H9 (cell line): ENCODE measurements around the gene TAF11L13. TPM values are rescaled to one million over a fixed set of nuclear protein-coding genes. Genes with fewer than 3 reads are reported as not detected.

Source experiments
- DNase-seq: peaks from one replicate; pipeline ENCODE4 v3.0.0-alpha.2; 2017
- H2AFZ ChIP-seq: one replicate; pipeline ENCODE4 v1.6.1; 2013; ENCODE audit warnings: mild to moderate bottlenecking, low read length, control low read depth, moderate library complexity
- H2AK5ac ChIP-seq: 2 replicates; pipeline ENCODE4 v1.6.1; 2013; ENCODE audit warnings: low read length, control low read depth, mixed read lengths; ENCODE audit not compliant: insufficient read length
- H2BK120ac ChIP-seq: one replicate; pipeline ENCODE4 v1.6.1; 2013; ENCODE audit warnings: low read depth, mild to moderate bottlenecking, low read length, control low read depth, inconsistent platforms; ENCODE audit not compliant: poor library complexity, severe bottlenecking
- H2BK12ac ChIP-seq: 2 replicates; pipeline ENCODE4 v1.6.1; 2013; ENCODE audit warnings: low read length, control low read depth, mixed read lengths, low read depth; ENCODE audit not compliant: insufficient read length
- H2BK15ac ChIP-seq: 2 replicates; pipeline ENCODE4 v1.6.1; 2013; ENCODE audit warnings: low read depth, low read length, control low read depth
- H2BK20ac ChIP-seq: one replicate; pipeline ENCODE4 v1.6.1; 2013; ENCODE audit warnings: low read depth, mild to moderate bottlenecking, low read length, control low read depth, inconsistent platforms; ENCODE audit not compliant: poor library complexity, severe bottlenecking
- H2BK5ac ChIP-seq: 2 replicates; pipeline ENCODE4 v1.6.1; 2013; ENCODE audit warnings: low read length, control low read depth, mixed read lengths; ENCODE audit not compliant: insufficient read length
- H3K14ac ChIP-seq: 2 replicates; pipeline ENCODE4 v1.6.1; 2013; ENCODE audit warnings: low read length, control low read depth; ENCODE audit not compliant: insufficient read depth
- H3K18ac ChIP-seq: 2 replicates; pipeline ENCODE4 v1.6.1; 2013; ENCODE audit warnings: low read depth, mild to moderate bottlenecking, mixed read lengths, low read length, control low read depth; ENCODE audit not compliant: insufficient read length
- H3K23ac ChIP-seq: 2 replicates; pipeline ENCODE4 v1.6.1; 2013; ENCODE audit warnings: low read length, control low read depth, mixed read lengths, low read depth; ENCODE audit not compliant: insufficient read length
- H3K23me2 ChIP-seq: 2 replicates; pipeline ENCODE4 v1.6.1; 2013; ENCODE audit warnings: low read depth, mild to moderate bottlenecking, mixed read lengths, low read length, control low read depth; ENCODE audit not compliant: insufficient read length, poor library complexity, severe bottlenecking
- H3K27ac ChIP-seq: 2 replicates; pipeline ENCODE4 v1.5.1; 2013; ENCODE audit warnings: low read length, control low read depth, mixed read lengths, low read depth; ENCODE audit not compliant: insufficient read length
- H3K27me3 ChIP-seq: 2 replicates; pipeline ENCODE4 v1.6.1; 2013; ENCODE audit warnings: low read length, control low read depth, inconsistent platforms; ENCODE audit not compliant: insufficient read depth
- H3K4ac ChIP-seq: 2 replicates; pipeline ENCODE4 v1.6.1; 2013; ENCODE audit warnings: low read depth, mild to moderate bottlenecking, control low read depth, inconsistent platforms, low read length, moderate library complexity
- H3K4me1 ChIP-seq: 2 replicates; pipeline ENCODE4 v1.6.1; 2013; ENCODE audit warnings: low read length, control low read depth, inconsistent platforms; ENCODE audit not compliant: insufficient read depth
- H3K4me2 ChIP-seq: 2 replicates; pipeline ENCODE4 v1.6.1; 2013; ENCODE audit warnings: low read length, control low read depth, mixed read lengths; ENCODE audit not compliant: insufficient read length, insufficient read depth
- H3K56ac ChIP-seq: 2 replicates; pipeline ENCODE4 v1.6.1; 2013; ENCODE audit warnings: low read depth, mild to moderate bottlenecking, mixed read lengths, low read length, control low read depth; ENCODE audit not compliant: insufficient read length
- H3K79me1 ChIP-seq: 2 replicates; pipeline ENCODE4 v1.6.1; 2013; ENCODE audit warnings: low read depth, mild to moderate bottlenecking, moderate library complexity, low read length, control low read depth, inconsistent platforms; ENCODE audit not compliant: insufficient read depth, poor library complexity, severe bottlenecking
- H3K79me2 ChIP-seq: 2 replicates; pipeline ENCODE4 v1.6.1; 2013; ENCODE audit warnings: low read length, control low read depth, inconsistent platforms; ENCODE audit not compliant: insufficient read depth
- H3K9ac ChIP-seq: 2 replicates; pipeline ENCODE4 v1.6.1; 2013; ENCODE audit warnings: low read length, control low read depth, mixed read lengths; ENCODE audit not compliant: insufficient read length; ENCODE audit errors: extremely low read depth
- H3K9me3 ChIP-seq: one replicate; pipeline ENCODE4 v1.6.1; 2013; ENCODE audit warnings: low read depth, low read length, inconsistent platforms; ENCODE audit not compliant: control insufficient read depth
- H3T11ph ChIP-seq: one replicate; pipeline ENCODE4 v1.6.1; 2013; ENCODE audit warnings: mild to moderate bottlenecking, low read length, control low read depth, inconsistent platforms
- H4K20me1 ChIP-seq: one replicate; pipeline ENCODE4 v1.6.1; 2013; ENCODE audit not compliant: control insufficient read depth, insufficient read length, insufficient read depth
- H4K5ac ChIP-seq: 2 replicates; pipeline ENCODE4 v1.6.1; 2013; ENCODE audit warnings: low read depth, mild to moderate bottlenecking, mixed read lengths, low read length, control low read depth; ENCODE audit not compliant: insufficient read length
- H4K8ac ChIP-seq: replicated peaks from 2 replicates; pipeline ENCODE4 v1.6.1; 2013; ENCODE audit warnings: low read length, control low read depth, mixed read lengths, low read depth; ENCODE audit not compliant: insufficient read length
- H4K91ac ChIP-seq: 2 replicates; pipeline ENCODE4 v1.6.1; 2013; ENCODE audit warnings: low read depth, mild to moderate bottlenecking, moderate library complexity, mixed read lengths, low read length, control low read depth; ENCODE audit not compliant: insufficient read length
- H3K27ac Mint-ChIP-seq, 3 experiments: 2 replicates in 2 of 3; 3 replicates in 1 of 3; pipeline ENCODE4 v1.8.0; 2020 to 2021; ENCODE audit warnings: mixed read lengths in 3 of 3, mild to moderate bottlenecking in 1 of 3, moderate library complexity in 1 of 3
- H3K27me3 Mint-ChIP-seq: 2 replicates; pipeline ENCODE4 v1.8.0; 2021; ENCODE audit warnings: low read depth, mild to moderate bottlenecking, moderate library complexity, mixed read lengths
- H3K36me3 Mint-ChIP-seq, 3 experiments: 2 replicates in 2 of 3; 3 replicates in 1 of 3; pipeline ENCODE4 v1.8.0; 2020 to 2021; ENCODE audit warnings: low read depth in 3 of 3, mixed read lengths in 3 of 3; ENCODE audit not compliant: insufficient read depth in 1 of 3
- H3K4me1 Mint-ChIP-seq, 2 experiments: 2 replicates each; pipeline ENCODE4 v1.8.0; 2020; ENCODE audit warnings: mixed read lengths in 2 of 2
- H3K4me3 Mint-ChIP-seq, 2 experiments: 2 replicates in 1 of 2; 3 replicates in 1 of 2; pipeline ENCODE4 v1.8.0; 2020 to 2021; ENCODE audit warnings: mild to moderate bottlenecking in 2 of 2, mixed read lengths in 2 of 2, moderate library complexity in 1 of 2
- H3K9me3 Mint-ChIP-seq, 2 experiments: 2 replicates in 1 of 2; 3 replicates in 1 of 2; pipeline ENCODE4 v1.8.0; 2020; ENCODE audit warnings: mild to moderate bottlenecking in 2 of 2, mixed read lengths in 2 of 2, moderate library complexity in 1 of 2
- WGBS: extraction: QIAGEN DNeasy Blood & Tissue Kit; methylation state at CpG from one replicate; pipeline ENCODE4 v1.1.7; 2013; ENCODE audit warnings: missing lambda C conversion rate, low lambda C conversion rate, mixed read lengths; ENCODE audit not compliant: insufficient read length; ENCODE audit errors: extremely low coverage; 5-methylcytosine and 5-hydroxymethylcytosine counted together
- total RNA-seq: library from RNA; stranded (reverse); gene quantifications from 2 replicates; pipeline ENCODE4 v1.2.1, GENCODE V29; 2021
- TF ChIP-seq, protein P1 (sequence below): fragments of 200-600 bp; sonication (generic); conservative IDR thresholded peaks from 3 replicates; pipeline ENCODE4 v1.8.0; 2021; ENCODE audit warnings: antibody characterized with exemption, mild to moderate bottlenecking

The TAF11L13 gene
- total RNA-seq, 1 experiment from 2014 or later: not detected

DNA sequence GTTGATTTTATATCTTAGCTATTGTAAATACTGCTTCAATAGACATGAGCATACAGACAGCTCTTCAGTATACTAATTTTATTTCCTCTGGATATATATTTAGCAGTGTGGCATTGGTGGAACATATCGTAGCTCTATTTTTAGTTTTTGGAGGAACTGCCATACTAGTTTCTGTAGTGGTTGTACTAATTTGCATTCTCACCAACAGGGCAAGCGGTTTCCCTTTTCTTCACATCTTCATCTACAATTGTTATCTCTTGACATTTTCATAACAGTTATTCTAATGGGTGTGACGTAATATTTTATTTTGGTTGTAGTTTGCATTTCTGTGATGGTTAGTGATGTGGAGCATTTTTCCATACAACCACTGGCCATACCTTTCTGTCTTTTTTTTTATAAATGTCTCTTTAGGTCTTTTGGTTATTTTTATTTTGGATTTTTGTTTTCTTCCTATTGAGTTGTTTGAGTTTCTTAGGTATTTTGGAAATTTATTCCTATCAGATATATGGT, 34.9 kb downstream of the TAF11L13 start:
- Histone ChIP-seq H3T11ph (no peak overlapping the region), H3K4ac (no peak overlapping the region), H2BK120ac (no peak overlapping the region), H3K79me1 (no peaks in the 10 kb centered on the region), H3K23ac (no peak overlapping the region), H3K4me1 (peaks cover 2% of the 10 kb centered on the region; the same call in 1 of the 2 replicates), H3K27ac (no peak overlapping the region), H3K56ac (no peak overlapping the region), H2AFZ (no peak overlapping the region), H4K8ac (no peak overlapping the region), H2AK5ac (no peak overlapping the region), H4K91ac (no peak overlapping the region), H3K23me2 (no peaks in the 10 kb centered on the region), H3K27me3 (no peaks in the 10 kb centered on the region), H3K14ac (no peak overlapping the region), H3K18ac (no peak overlapping the region), H2BK5ac (no peak overlapping the region), H2BK20ac (no peak overlapping the region), H4K20me1 (no peaks in the 10 kb centered on the region), H2BK12ac (no peak overlapping the region), H3K9ac (no peak overlapping the region), H3K9me3 (no peaks in the 10 kb centered on the region), H2BK15ac (no peak overlapping the region), H3K79me2 (no peaks in the 10 kb centered on the region), H4K5ac (no peak overlapping the region), H3K4me2 (no peak overlapping the region)
- peaks cover 2 to 6% (median 2%) of the 10 kb centered on the region in 3 experiments; a peak in 6 of 7 replicates for H3K36me3 Mint-ChIP-seq
- WGBS: no CpG with 5 or more reads among the region's 3 CpGs
- H3K4me3 Mint-ChIP-seq: no peak overlapping the region
- H3K9me3 Mint-ChIP-seq: peaks cover 4 to 6% of the 10 kb centered on the region in 2 experiments; a peak in 3 of 5 replicates
- DNase-seq: no peak
- H3K4me1 Mint-ChIP-seq: peaks cover 13 to 22% of the 10 kb centered on the region in 2 experiments
- TF ChIP-seq, protein P1, sequence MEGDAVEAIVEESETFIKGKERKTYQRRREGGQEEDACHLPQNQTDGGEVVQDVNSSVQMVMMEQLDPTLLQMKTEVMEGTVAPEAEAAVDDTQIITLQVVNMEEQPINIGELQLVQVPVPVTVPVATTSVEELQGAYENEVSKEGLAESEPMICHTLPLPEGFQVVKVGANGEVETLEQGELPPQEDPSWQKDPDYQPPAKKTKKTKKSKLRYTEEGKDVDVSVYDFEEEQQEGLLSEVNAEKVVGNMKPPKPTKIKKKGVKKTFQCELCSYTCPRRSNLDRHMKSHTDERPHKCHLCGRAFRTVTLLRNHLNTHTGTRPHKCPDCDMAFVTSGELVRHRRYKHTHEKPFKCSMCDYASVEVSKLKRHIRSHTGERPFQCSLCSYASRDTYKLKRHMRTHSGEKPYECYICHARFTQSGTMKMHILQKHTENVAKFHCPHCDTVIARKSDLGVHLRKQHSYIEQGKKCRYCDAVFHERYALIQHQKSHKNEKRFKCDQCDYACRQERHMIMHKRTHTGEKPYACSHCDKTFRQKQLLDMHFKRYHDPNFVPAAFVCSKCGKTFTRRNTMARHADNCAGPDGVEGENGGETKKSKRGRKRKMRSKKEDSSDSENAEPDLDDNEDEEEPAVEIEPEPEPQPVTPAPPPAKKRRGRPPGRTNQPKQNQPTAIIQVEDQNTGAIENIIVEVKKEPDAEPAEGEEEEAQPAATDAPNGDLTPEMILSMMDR: no peak
- no peaks in the 10 kb centered on the region for H3K27me3 Mint-ChIP-seq
- H3K27ac Mint-ChIP-seq: no peak overlapping the region
